HG02970 (cell line): ENCODE results near the gene NCF2.

ENCODE experiments used
- ATAC-seq: cut with Tn5 transposase; IDR thresholded peaks from one replicate; pipeline ENCODE4 v1.9.1; 2021; ENCODE audit warnings: mild to moderate bottlenecking, moderate library complexity, moderate number of reproducible peaks; ENCODE audit not compliant: unreplicated experiment, low FRiP score

NCF2 gene

DNA sequence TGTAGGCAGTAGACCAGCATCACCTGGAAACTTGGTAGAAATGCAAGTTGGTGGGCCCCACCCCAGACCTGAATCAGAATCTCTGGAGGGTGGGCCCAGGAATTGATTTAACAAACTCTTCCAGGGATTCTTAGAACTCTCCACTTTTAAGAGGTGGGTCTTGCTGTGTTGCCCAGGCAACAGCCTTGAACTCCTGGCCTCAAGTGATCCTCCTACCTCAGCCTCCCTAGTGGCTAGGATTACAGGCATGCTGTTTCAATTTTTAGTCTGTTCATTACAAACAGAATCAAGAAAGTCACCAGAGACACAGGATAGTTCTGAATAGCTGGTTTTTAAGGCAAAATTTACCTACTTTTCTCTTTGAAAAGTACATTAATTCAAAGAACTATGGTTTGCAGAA is 31.2 kb downstream of the NCF2 start:
- ATAC-seq = no peak

DNA sequence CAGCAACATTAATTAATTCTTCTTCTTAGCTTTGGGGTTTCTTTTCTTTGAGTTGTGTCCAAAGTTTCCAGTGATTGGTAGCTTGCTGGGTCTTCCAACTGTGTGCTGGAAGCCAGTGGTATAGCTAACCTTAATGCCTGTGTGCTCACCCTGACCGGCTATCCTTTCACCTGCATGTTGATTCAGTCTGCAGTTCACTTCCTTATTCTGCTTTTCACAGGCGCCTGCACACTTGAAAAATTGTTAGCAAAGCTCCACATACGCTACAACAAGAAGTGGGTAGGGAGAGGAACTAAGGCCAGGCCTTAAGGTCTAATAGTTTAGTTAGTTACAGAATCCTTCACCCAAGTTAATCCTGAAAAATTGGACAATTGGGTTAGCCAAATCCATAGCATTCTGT is 35.7 kb downstream of the NCF2 start:
- no peak for ATAC-seq

DNA sequence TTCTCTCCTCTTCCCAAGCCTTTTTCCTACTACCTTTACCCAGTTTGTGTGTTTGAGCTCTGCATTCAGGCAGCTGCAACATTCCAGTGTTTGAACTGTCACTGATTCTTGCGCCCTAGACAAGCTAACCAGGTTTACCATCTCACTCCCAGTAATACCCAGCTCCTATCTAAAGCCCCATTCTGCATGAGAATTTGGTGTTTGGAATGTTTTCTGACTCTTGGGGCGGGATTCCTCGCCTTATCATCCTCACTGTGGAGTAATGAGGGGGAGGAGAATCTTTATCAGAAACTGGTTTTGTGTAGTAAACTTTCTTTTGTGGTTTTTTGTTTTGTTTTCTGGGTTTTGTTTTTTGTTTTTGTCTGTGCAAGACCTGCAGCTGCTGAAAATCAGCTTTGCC is 36.5 kb downstream of the NCF2 start:
- ATAC-seq = no peak

DNA sequence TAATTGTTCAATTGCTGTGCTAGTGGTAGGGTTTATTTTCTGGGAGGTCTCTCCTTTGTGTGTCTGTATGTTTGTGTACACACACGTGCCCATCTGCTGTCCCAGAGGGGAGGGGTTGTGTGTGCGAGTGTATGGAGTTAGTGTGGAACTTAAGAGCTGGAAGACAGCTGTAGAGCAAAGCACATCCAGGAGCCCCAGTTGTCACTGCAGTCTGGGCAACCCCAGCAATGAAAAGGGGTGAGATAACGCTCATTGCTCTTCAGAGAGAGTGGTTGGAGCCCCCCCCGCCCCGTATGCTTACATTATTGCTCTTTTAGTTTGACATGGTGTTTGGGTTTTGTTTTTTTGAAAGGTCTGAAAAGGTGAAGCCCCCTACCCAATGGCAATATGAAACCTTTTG is 36.9 kb downstream of the NCF2 start:
- ATAC-seq = no peak

DNA sequence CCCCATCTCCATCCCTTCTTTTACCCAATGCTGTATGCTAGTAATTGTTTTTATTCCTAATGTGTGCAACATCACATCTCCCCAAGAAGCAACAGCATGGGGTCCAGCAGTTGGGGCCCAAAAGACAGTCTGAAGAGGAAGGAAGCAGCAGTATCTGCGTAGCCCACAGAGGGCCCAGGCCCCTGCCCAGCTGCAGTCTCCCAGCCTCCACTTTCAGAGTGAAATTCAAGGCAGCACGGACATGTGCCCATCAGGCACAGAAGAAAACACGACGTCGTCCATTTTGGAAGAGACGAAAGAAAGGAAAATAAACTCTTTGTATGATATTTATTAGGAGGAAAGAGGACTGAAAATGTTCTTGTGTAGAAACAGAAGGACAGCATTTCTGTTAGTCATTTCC is 37.4 kb downstream of the NCF2 start:
- ATAC-seq = no peak

DNA sequence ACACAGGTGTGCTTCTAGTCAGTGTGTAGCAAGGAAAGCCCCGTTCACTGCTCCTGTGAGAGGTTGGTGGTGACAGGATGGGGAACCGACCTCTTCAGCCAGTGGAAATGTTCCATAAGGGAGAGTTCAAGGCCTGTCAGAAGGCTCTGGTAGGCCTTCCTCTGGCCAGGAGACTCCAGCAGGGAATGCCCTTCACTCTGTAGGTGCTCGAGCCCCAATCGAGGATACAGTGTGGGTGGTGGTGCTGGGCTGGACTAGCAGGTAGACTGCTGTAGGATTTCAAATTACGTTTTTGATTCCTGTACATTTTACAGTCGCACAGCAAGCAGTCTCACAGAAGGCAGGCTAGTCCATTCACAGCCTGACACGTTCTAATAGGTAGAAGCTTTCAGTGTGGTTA is 37.8 kb downstream of the NCF2 start:
- ATAC-seq = no peak

DNA sequence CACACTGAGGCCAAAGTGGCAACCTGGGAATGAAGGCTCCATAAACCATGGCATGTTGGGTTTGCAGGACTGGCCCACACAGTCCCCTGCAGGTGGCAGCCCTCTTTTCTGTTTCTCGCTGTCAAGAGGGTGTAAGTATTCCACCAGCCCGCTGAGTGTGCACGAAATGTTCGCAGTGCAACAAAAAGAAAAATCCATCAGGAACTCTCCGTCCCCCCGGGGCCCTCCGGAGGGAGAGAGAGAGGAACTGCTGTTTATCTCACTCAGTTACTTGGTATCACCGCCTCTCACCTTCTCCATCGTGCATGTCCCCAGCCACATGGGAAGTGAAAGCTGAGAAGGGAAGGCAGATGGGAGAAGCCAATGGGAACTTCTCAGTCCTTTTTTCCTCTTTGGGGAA is 38.3 kb downstream of the NCF2 start:
- no peak for ATAC-seq

DNA sequence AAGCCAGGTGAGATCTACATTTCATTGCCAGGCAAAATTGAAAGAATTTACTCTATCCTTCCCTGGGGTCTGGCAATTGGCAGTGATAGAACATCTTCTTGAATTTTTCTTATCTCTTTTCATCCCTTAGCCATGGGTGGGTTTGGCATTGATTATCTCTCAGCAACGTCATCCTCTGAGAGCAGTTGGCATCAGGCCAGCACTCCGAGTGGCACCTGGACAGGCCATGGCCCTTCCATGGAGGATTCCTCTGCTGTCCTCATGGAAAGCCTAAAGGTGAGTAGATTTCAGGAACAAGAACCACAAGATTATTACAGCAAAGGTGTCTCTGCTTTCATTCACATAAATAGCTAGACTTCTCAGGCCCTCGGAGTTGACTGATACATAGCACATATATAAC is 39.3 kb downstream of the NCF2 start:
- no peak for ATAC-seq

DNA sequence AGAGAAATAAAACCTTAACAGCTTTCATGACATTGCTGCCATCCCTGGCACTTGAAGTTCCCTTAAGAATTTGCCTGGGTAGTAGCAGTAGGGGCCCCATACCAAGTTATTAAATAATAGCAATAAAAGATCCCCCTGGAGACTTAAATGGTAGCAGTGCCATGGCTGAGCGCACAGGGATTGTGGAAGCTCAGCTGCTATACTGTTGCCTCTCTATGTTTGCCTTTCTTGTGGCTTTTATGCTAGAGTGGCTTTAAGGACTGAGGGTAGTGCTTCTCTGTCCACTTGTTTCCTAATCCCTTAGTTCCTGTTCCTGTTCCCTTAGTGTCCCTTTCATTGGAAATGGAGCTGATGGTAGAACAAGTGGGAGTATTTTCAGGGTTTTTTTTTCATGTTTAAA is 42.1 kb downstream of the NCF2 start:
- no peak for ATAC-seq

DNA sequence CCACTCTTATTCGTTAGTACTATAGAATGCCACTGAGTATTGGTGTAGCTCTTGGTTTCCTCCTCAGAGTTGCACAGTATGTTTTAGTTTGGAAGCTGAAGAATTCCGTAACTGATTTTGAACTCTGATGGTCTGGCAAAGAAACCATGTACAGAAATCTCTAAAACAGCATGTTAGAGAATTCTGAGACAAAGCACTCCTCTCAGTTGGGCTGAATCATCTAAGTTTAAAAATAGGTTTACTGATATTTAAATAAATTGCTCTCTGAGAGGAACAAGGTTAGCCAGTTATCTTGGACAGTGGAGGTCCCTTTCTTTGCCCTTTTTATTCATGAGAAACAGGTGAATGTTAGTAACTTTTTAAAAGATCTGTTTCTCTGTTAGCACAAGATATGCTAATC is 43.8 kb downstream of the NCF2 start:
- ATAC-seq = no peak

DNA sequence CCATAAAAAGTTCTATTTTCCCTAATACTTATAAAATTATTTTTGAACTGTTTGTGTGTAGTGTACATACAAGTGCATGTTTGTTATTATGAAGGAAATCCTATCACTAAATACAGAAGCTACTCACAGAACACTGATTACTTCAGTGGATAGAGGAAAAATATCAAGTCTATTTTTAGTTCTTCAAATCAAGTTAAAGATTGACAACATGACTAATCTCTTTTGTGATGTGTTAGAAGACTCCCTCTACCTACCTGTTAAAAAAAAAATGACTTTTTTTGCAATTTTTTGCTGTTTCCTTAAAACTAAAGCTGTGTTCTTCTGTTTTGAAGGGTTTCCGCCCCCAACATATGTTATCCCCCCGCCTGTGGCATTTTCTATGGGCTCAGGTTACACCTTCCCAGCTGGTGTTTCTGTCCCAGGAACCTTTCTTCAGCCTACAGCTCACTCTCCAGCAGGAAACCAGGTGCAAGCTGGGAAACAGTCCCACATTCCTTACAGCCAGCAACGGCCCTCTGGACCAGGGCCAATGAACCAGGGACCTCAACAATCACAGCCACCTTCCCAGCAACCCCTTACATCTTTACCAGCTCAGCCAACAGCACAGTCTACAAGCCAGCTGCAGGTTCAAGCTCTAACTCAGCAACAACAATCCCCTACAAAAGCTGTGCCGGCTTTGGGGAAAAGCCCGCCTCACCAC is 45.5 kb downstream of the NCF2 start:
- no peak for ATAC-seq

DNA sequence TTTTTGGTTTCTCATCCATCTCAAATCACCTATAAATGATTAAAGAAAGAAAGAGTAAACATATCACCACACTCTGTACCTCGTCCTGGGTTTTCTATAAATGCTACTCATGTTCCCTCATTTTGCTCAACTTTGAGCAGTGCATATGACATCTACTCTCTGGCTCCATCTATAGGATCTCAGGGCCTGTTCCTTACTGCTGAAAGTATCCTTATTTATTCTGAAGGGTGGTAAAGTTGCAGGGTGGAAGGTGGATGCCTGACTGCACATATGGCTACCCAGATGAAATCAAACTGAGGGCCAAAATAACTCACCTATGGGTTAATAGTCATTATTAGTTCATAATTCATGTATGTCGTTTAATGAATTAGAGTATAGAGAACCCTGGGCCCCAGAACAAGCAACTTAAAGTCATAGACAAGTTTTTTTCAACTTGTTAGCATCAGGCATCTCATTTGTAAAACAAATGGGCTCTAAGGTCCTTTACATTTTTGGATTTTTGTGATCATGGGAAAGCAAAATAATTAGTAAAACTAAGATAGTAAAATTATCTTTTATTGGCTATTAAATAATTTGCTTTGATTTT is 46.5 kb downstream of the NCF2 start:
- no peak for ATAC-seq

DNA sequence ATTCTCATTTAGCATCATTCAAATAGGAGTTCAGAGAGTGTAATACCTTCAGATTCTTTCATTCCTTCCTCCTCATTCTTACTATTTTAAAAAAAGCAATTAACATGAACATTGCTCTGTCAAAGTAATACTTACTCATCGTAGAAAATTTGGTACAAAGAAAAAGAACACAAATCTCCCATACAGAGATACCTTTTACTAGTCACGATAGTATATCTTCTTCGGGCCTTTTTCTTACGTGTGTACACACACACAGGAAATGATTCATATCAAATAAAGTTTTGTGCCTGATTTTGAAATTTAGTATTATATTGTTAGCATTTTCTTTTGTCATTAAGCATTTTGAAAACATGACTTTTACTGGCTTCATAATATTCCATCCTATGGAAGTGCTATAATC is 52.9 kb downstream of the NCF2 start:
- ATAC-seq = no peak

DNA sequence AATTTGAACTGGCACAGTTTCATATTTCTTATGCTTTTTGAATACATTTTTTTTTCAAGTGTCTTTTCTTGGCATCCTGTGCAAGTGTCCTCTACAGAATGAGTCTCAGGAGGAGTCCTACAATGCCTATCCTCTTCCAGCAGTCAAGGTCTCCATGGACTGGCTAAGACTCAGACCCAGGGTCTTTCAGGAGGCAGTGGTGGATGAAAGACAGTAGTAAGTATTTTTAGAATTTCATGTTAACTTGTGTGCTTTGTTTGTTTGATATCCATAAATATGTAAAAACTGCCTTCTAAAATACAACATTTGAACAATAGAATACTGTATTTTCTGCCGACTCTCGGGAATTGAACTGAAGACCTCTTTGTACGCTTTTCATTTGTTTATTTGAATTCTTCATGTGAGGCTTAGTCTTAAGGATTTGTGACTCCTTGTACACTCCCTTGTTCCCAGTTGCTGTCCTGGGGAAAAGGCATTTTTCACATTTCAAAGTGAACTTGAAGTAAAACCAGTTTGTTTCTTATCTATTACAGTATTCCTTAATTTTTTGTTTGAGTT is 56.6 kb downstream of the NCF2 start:
- ATAC-seq = no peak

DNA sequence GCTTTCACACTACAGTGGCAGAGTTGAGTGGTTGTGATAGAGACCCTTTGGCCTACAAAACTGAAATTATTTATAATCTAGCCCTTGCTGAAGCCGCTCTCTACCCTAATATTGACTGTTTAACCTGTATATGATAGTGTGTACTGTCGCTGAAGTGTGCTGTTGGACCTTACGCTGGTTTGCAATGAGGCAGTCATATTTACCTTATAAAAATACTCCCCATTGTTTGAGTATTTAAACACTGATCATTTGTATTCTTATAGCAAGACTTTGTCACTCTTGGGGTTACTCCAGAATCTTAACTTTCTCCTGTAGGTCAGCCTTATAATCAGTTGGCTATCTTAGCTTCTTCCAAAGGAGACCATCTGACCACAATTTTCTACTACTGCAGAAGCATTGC is 61.7 kb downstream of the NCF2 start:
- no peak for ATAC-seq

DNA sequence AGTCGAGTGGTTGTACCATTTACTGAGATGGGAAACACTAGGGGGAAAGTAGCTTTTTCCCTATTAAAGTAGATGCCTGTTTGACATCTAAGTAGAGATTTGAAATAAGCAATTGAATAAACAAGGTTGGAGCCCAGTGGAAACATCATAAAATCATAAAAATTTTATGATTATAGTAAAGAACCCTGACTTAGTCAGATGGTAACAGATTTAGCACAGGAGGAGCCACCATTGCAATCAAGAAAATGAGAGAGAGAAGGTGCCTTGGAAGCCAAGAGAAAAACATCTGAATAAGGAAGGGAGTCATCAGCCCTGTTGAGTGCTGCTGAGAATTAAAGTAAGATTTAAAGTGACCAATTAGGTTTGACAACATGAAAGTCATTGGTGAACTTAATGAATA is 68.2 kb downstream of the NCF2 start:
- no peak for ATAC-seq

DNA sequence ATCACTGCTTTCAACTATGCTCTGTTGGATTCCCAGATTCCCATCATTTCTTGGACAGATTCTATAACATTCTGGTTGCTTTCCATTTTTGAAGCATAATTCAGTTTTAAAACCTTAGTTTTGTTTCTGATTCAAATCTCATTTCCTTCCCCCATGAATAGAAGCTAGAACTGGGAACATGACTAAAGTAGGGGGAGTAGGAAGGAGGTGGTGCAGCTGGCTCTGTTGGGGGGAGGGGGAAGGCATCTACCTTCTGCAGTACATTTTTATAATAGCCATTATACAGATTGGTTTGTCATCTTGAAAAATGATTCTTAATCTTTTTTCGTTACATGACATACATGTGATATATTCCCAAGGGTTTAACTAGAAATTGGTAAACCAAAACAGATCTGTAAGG is 69.9 kb downstream of the NCF2 start:
- no peak for ATAC-seq

DNA sequence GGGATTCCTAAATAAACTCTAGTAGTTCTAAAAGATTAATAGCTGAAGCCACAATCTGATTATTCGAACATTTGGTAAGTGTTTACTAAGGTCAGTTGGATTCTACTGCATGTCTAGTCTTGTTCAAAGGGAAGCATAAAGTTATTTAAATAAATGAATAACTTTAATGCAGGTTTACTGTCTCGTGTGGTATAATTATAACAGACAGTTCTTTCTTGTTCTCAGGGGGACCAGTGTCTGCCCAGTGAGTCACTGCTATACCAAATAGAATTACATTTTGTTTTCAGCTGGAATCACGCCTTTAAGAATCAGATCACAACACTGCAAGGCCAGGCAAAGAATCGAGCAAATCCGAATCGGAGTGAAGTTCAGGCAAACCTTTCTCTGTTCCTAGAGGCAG is 72.9 kb downstream of the NCF2 start:
- no peak for ATAC-seq

DNA sequence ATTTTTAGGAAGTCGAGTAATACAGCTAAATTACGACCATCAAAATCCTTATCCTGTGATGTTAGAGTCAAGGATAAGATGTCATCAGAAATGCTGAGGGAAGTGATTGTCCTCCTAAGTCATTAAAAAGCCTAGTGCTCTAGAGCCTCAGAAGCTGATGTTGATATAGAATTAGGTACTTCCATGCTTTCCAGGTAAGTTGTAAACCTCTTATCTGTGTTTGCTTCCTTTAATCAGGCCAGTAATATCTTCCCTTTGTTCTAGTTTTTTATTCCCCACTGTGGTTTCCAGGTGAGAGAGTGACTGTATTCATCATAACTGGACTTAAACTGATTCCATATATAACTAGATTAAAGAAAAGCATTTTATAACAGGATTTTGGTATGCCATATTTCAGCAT is 73.5 kb downstream of the NCF2 start:
- ATAC-seq = no peak

DNA sequence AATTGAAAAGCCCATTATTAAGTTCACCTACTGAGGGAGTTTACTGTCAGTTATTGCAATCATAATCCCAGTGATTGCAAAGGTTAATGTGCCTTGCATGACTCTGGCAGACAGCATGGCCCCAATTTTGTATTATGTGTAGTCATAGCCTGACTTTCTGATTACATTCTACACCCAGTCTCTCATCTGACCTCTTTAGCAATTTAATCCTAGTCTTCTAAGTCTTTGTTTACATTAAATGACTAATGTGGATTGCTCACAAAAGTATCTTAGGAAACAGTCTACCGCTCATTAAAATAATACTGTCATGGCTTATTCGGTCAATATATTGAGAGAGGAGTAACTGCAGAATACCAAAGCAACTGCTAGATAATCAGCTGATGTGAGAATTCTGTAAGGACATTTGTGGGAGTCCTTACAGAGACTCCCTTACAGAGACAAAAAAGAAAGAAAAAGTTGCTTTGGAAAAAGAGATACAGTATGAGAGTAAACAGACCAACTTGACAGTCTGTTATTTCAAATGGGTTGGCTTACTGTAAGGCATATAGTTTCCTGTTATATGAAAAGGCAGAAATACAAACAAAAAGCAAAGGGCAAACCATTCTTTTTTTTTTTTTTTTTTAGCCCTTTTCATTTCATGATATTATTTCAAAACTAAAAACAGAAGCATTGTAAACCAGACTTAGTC is 75.1 kb downstream of the NCF2 start:
- no peak for ATAC-seq

DNA sequence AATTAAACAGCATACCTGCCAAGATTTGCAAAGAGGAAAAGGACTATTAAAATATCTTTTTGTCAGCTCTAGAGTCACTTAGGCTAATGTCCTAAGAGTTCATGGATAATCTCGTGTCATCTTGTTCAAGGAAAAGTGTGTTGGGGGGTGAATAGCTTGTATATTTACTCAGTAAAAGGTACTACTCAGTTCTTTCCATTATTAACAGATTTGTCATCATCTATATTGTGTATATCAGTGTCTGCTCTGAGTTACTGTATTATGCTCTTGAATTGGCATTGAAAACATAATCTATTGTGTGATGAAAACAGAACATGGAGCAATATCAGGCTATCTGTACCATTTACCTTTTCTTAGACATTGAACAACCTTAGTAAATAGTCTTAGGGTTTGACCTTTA is 76.0 kb downstream of the NCF2 start:
- ATAC-seq = no peak

DNA sequence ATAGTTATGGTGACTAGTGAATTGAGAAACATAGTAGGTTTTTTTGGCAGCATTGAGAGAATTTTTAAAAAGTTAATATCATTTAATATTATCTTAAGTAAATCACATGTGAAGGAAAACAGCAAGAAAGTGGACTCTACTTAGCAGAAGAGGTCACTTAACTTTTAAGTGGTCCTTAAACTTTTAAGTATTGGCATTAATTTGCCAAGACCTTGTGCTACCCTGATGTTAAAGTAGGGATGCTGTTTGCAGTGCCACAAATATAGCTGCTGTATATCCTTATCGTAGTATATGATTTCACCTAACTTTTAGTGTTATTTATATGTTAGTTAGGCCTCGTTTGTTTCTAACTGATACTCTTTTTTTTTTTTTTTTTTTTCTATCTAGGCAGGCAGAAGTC is 77.8 kb downstream of the NCF2 start:
- ATAC-seq = no peak
